Daoy (cell line): Measurements from ENCODE around the gene AMPD2. TPM values are rescaled to one million over a fixed set of nuclear protein-coding genes. Genes with fewer than 3 reads are reported as not detected.
A peak's percentile ranks its signal among the peaks of the same experiment; 100 is the strongest.

Experiments
- DNase-seq: peaks from one replicate; pipeline ENCODE4 v3.0.0-alpha.2; 2015; ENCODE audit warnings: low read depth
- total RNA-seq: library from RNA; depleted of rRNA; stranded (reverse); fragments of >200 nt; shearing (Covaris generic); gene quantifications from 2 replicates; pipeline ENCODE4 v1.2.3, GENCODE V29; 2014

The AMPD2 gene
- total RNA-seq, 1 experiment from 2014 or later: 135 TPM

DNA sequence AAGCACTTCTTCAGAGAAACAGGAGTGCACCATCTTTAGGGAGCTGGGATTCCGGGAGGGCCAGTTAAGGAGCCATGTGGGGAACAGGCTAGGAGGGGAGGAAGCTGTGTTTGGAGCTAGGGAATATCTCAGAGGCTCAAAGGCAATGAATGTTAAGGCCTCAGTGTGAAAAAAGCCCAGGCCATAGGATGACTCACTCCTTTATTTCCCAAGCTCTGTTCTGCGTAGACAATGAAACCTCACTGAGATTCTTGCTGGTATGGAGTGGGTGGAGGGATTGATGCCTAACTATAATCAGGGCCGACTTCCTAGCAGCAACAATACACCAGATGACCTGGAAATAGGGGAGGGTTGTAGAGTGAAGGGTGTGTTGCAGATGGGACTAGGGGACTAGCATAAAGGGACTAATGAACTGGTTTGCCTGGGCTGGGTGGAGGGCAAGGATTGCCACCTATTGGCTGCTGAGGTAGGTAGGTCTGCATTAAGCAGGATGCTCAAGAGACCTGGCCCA lies 2.3 kb upstream of the AMPD2 start:
- peak; percentile 85 for DNase-seq

DNA sequence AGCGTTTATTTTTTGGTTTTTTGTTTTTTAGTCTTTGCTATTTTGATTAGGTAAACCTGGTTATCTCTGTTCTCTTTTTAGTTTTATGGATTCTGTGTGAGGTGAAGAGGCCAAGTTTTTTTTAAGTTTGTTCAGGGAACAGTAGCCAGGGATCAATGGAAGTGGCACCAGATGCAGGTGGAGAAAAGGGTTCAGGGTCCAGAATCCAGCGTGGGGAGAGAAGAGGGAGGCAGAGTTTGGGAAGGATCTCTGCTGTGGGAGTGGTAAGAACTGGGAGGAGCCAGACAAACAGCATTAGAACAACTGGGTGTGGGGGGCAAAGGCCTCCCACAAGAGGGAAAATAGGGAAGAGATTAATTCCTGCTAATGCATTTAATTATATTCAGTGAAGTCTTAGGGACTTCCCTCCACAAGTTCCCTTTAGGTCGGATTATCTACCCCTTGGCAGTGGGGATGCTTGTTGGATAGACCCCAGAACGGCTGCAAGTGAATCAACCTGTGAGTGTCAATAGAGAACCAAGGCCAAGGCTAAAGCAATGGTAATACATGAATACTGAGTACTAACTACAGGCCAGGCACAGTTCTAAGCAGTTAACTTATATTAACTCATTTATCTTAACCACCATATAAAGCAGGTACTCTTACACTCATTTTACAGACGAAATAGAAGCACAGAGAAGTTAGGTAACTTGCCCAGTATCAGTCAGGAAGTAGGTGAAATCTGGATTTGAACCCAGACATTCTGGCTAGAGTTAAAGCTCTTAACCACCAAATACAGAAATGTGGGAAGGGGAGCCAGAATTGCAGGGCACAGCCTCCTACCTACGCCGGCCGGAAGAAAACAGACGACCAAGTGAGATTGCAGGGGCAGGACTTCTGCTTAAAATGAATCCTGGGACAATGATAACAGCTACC lies 719 bp upstream of the AMPD2 start:
- DNase-seq: no peak

DNA sequence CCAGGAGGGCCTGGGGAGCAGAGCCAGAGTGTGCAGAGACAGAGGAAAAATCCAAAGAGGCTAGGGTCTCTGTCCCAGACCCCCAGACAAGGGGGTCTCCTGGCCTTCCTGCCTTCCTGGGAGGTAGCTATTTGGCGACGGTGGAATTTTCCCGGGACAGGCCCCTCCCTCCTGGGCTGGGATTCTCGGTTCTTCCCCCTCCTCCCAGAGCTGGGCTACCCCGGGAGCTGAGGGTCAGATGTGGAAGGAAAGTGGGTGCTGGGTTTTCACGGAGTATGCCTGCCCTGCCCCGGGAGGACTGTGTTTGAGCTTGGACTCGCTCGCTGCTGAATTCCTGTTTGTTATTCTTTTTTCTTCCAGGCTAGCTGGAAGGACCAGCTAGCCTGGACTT lies 759 bp downstream of the AMPD2 start:
- DNase-seq: peak; percentile 64

DNA sequence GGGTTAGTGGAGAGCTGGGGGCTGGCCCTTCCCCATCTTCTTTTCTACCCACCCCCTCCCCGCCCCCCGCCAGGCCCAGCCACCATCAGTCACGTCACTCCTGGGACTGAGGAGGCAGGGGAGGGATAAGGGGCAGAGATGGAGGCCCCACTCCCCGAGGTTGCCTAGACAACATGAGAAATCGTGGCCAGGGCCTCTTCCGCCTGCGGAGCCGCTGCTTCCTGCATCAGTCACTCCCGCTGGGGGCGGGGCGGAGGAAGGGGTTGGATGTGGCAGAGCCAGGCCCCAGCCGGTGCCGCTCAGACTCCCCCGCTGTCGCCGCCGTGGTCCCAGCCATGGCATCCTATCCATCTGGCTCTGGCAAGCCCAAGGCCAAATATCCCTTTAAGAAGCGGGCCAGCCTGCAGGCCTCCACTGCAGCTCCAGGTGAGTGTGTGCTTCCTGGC lies 1.2 kb downstream of the AMPD2 start:
- peak; percentile 98 for DNase-seq

DNA sequence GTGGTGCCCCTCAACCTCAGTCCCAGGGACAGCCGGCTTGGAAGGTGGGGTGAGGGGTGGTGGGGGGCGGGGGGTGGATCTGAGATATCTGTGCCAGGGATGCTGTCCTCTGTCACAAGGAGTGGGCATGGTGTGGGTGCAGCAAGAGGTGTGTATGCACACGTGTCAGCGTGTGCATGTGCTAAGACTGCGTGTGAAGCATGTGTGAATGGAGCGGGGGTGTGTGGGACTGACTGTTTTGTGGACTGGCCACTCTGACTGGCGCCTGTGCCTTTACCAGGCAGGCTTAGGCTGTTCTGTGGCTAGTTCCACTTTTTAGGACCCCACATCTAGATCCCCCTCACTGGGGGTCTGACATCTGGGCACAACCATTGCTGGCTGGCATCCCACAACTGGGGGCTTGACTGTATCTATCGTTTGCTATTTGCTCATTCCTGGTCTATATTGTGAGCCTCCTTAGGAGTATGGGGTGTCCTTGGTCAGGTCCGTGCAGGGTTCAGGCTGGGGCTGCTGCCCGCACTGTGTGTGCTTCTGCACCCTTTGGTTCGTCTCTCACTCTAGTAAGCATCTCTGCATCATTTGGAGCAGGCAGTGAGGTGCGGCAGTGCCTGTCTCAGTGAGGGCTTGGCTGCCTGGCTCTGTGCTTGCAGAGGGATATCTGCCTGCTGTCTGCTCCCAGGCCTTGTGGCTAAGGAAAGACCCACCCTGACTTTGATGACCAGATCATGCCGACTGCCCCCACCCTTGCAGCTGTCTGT lies 1.9 kb downstream of the AMPD2 start:
- DNase-seq: peak; percentile 41

DNA sequence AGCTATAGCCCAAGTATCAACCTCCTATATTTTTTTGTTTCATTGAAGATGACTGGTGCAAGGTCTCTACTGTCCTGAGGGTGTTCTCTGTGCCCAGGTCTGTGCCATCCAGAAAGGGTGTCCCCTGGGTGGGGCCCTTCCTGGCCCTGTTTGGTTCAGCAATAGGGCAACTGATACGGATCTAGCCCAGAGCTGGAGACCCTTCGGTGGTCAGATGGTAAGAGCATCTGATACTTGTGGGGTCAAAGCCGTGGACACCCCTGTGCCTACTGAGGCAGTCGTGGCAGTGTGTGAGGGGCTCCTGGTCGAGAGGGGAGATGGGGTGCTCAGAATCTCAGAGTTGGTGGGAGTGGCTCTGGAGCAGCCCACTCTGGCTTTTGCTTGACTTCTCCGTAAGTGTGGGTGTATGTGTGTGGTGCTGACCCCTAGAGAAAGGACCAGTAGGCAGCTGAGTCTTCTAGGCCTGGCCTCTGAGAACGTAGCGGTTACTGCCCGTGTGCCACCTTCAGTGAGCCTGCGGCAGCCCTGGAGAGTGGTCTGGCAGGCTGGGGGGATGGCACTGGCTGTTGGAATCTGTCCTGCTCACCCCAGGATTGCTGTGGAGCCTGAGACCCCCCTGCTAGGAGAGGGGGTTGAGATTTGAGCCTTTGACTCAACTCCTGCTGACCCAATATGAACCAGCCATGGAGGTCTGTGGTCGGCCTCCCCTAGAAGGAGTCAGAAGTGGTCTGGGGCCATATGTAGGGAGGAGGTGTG lies 2.7 kb downstream of the AMPD2 start:
- DNase-seq: no peak

DNA sequence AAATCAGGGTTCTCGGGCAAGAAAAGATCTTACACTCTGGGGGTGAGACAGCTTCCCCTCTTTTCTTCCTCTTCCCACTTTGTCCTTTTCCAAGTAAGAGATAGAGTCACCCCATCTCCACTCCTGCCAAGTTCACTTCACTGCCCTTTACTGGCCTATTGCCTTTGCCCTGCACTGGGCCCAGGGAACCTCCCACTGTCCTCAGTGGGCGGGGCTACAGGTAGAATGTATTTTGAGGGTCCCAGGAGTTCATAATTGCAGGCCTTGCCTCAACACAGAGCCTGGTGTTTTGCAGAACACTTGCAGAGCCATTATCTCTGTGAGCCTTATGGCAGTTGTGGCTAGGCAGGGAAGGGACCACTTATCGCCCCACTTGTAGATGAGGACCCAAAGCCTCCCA lies 3.3 kb downstream of the AMPD2 start:
- no peak for DNase-seq

DNA sequence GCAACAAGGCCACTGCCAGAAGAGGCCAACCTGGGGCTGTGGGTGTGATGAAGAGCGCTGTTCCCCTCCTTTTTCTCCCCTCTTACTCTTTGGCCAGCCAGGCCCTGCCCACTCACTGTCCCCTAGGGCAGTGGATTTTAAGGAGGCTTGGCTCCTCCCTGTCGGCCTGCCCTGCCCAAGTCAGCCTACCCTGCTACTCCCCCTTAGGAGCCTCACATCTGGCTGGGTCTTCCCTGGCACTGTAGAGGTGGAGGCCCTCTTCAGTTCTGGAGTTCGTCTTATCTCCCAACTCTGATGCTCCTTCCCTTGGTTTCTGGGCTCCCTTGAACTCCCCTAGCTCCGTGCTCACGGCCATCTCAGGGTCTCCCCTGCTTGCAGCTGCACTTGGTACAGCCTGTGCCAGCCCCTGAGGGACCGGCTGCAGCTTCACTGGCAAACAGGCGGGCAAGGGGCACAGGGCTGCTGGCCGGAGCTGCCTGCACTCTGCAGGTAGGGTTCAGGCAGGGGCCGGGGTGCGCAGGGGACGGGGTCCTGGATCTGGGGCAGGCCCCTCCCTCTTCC lies 4.0 kb downstream of the AMPD2 start:
- no peak for DNase-seq

DNA sequence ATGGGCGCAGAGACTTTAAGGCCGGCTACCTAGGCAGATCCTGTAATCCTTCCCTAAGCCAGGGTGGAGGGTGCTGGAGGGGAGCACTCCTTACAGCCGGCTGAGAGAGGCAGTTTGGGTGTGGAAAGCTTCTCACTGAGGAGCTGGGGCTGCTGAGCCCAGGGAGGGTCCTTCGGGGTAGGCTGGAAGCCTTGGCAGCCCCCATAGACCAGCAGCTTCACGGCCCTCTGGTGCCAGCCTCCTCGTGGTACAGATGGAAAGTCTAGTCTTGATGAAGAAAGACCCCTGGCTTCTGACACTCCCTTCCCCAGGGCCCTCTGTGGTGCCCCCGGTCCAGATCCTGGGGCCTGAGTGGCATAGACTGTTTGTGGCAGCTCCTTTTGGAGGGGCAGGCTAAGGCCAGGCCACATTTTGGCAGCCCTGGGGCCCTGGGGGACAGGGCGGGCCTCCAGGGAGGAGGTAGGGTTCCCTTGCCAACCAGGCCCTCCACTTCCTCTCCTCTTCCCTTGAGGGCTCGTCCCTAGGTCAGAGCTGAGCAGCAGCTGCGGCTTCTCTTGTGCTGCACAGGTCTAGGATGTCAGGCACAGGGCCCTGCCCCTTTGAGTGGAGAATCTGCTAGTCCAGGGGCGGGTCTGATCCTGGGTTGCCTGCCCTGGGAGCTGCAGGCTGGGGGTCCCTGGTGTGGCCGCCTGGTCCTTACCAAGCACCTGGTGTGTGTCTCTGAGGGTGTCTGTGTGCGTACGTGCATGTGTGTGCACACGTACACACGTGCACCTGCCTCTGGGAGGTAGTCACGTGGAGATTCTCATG lies 4.8 kb downstream of the AMPD2 start:
- DNase-seq: no peak

DNA sequence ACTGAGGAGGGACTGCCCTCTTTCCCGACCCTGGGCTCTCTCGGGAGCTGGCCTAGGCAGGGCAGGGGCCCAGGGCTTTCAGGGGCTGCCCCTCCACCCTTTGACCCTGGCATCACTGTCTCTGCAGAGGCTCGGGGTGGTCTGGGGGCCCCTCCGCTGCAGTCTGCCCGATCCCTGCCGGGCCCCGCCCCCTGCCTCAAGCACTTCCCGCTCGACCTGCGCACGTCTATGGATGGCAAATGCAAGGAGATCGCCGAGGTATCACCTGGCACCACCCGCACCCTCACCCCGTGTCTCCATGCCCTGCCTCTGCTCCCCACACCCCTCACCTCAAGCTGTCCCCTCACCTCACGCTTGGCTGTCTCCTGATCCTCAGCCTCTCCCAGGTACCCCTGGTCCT lies 5.5 kb downstream of the AMPD2 start:
- no peak for DNase-seq

DNA sequence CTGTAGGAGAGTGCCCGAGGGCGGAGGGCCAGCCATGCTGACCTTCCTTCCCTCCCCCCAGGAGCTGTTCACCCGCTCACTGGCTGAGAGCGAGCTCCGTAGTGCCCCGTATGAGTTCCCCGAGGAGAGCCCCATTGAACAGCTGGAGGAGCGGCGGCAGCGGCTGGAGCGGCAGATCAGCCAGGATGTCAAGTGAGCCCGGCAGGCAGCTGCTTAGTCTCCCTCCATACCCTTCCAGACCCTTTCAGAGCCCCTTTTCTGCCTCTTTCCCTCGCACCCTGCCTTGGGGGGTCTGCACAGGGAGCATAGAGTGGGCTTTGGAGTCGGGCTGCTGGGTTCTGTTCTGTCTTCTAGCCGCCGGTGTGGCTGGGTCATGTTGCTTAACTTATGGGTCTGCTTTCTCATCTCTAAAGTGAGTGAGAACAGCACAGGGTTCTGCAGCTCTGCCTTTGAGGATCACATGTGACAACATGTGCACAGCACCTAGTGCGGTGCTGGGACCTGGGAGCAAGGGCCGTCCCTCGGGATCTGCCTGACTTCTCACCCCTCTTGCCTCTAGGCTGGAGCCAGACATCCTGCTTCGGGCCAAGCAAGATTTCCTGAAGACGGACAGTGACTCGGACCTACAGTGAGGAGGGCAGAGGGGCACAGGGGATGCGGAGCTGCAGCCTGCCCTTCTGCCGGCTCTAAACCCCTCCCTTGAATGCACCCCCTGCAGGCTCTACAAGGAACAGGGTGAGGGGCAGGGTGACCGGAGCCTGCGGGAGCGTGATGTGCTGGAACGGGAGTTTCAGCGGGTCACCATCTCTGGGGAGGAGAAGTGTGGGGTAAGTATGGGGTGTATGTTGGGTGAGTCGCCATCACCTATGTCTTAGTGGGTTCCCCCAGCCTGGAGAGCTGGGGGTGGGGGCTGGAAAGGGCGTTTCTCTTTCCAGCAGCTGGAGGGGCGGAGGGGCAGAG lies 6.2 kb downstream of the AMPD2 start:
- no peak for DNase-seq

DNA sequence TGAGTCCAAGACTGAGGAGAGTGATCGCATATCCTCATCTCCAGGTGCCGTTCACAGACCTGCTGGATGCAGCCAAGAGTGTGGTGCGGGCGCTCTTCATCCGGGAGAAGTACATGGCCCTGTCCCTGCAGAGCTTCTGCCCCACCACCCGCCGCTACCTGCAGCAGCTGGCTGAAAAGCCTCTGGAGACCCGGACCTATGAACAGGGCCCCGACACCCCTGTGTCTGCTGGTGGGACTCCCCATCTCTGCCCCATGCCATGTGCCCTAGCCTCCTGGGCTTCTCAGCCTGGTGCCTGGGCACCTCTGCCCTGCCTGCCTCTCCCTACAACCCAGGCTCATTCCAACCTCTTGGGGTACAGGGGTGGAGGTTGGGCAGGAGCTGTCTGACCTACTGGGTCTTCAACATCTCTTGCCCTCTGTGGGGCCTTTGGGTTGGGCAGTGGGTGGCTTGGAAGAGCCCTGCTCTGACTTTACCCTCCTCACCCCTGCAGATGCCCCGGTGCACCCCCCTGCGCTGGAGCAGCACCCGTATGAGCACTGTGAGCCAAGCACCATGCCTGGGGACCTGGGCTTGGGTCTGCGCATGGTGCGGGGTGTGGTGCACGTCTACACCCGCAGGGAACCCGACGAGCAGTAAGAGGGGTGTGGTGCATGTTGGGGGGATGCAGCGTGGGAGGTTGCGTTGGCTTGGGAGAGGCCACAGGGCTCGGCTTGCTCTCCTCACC lies 7.2 kb downstream of the AMPD2 start:
- no peak for DNase-seq

DNA sequence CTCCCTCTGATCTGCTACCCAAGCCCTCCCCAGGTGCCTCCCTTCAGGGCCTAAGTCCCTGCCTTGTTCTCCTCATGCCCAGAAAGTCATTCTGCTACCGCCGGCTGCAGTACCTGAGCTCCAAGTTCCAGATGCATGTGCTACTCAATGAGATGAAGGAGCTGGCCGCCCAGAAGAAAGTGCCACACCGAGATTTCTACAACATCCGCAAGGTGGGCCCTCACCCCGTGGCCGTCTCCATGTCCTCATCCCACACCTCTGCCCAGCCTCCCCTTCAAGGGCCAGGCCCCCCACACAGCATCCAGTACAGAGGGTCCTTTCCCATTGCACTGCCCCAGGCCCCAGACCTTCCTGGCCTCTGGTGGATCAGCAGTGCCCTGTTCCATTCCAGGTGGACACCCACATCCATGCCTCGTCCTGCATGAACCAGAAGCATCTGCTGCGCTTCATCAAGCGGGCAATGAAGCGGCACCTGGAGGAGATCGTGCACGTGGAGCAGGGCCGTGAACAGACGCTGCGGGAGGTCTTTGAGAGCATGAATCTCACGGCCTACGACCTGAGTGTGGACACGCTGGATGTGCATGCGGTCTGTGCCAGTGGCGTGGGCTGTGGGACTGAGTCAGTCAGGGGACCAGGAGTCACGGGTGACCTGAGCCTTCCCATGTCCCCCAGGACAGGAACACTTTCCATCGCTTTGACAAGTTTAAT lies 8.2 kb downstream of the AMPD2 start:
- no peak for DNase-seq

DNA sequence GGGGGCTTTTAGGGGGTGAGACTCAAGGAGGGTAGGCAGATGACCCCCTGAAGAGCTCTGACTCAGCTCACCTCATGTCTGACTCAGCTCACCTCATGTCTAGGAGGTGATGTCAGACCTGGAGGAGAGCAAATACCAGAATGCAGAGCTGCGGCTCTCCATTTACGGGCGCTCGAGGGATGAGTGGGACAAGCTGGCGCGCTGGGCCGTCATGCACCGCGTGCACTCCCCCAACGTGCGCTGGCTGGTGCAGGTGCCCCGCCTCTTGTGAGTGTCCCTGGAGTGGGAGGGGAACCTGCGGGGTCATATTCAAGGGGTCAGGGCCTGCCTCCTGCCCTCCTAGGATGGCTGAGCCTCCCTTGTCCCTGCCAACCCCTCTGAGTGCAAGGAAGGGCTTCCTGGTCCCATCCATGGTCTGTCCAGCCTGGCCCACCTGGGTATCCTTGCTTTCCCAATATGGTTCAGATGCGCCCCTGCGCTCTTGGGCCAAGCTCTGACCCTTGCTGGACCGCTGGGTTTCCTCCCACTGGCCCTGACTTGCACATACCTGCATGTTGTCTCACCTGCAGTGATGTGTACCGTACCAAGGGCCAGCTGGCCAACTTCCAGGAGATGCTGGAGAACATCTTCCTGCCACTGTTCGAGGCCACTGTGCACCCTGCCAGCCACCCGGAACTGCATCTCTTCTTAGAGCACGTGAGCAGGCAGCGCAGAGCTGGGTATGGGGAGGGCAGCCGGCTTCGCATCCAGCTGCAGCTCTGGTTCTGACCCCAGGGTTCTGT lies 9.1 kb downstream of the AMPD2 start:
- peak; percentile 91 for DNase-seq

DNA sequence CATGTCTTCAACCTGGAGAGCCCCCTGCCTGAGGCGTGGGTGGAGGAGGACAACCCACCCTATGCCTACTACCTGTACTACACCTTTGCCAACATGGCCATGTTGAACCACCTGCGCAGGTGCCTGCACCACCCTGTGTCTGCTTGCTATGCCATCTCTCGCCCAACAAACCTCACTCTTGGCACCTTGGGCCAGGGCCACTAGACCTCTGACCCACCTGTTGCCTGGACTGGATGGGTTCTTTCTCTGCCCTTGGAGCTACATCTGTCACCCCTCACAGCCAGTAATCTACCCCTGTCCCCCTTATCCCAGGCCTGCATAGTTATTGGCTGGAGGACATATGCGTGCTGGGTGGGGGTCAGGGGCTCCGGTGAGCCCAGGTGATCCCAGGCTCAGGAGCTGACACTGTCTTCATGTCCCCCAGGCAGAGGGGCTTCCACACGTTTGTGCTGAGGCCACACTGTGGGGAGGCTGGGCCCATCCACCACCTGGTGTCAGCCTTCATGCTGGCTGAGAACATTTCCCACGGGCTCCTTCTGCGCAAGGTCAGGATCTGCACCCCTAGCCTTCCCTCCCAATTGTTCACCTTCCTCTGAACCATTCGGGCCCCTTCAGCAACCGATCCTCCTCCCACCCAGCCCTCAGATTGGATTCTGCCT lies 9.9 kb downstream of the AMPD2 start:
- DNase-seq: no peak

DNA sequence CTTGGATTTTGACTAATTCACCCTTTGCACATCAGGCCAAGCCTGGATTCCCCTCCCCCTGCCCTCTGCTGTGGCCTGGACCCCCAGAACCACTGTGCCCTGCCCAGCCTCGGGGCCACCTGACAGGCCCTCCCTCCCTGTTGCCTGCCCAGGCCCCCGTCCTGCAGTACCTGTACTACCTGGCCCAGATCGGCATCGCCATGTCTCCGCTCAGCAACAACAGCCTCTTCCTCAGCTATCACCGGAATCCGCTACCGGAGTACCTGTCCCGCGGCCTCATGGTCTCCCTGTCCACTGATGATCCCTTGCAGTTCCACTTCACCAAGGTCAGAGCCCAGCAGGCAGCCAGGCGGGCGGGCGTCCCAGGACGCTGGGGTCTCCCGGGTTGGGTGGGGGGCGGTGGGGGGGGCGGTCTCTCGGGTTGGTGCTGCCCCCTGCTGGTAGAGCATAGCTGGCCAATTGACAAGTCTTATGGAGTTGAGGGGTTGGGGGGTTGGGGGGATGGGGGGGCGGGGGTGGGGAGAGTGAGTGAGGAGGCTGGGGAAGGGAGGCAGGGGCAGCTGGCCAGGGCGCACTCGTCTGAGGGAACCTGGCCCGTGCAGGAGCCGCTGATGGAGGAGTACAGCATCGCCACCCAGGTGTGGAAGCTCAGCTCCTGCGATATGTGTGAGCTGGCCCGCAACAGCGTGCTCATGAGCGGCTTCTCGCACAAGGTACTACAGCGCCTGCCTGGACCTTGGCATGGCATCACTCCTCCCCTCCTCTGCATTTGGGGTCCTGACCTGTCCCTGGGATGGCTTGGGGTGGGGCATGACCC lies 10.7 kb downstream of the AMPD2 start:
- no peak for DNase-seq
